ENCODE results near the gene ZNFX1. TPM values are rescaled to one million over a fixed set of nuclear protein-coding genes. Genes with fewer than 3 reads are reported as not detected.

The ZNFX1 gene
- total and polyA plus RNA-seq, 9 of the 15 experiments (the other 6 are each of a cell fraction or from before 2014, with no cell fraction given), result 3.8 to 13.8 (median 10.3) TPM

GRCh38 chr20:49219091-49219923, 58.5 kb downstream of the ZNFX1 start, which contains the start of gene DDX27 (continued):
- TF ChIP-seq AFF1 (IDR thresholded peaks at IDR 0.05; ENCODE audit: low read depth in 1 of 2, partially characterized antibody in 2 of 2) (peak in 1 of 2 experiments; percentile 23), SRSF9 (IDR thresholded peaks at IDR 0.05; ENCODE audit: borderline replicate concordance, low read depth, low read length) (no peak), ILF3 (IDR thresholded peaks at IDR 0.05; ENCODE audit: borderline replicate concordance) (no peak), EGR1 (conservative IDR thresholded peaks at IDR 0.05) (no peak), NR2F6 (CRISPR knock-in tag; IDR thresholded peaks at IDR 0.05) (no peak), ZNF707 (CRISPR knock-in tag; conservative IDR thresholded peaks at IDR 0.05) (no peak), YBX1 (IDR thresholded peaks at IDR 0.05) (no peak), ZNF121 (CRISPR knock-in tag; conservative IDR thresholded peaks at IDR 0.05) (no peak), ZBTB1 (CRISPR knock-in tag; IDR thresholded peaks at IDR 0.05; ENCODE audit: borderline replicate concordance, low read depth) (no peak), ZNF41 (CRISPR knock-in tag; conservative IDR thresholded peaks at IDR 0.05) (no peak), DLX4 (CRISPR knock-in tag; IDR thresholded peaks at IDR 0.05) (no peak), ZNF699 (CRISPR knock-in tag; IDR thresholded peaks at IDR 0.05; ENCODE audit: insufficient replicate concordance) (no peak), BCL6 (CRISPR knock-in tag; IDR thresholded peaks at IDR 0.05) (no peak), NR2C2 (CRISPR knock-in tag; IDR thresholded peaks at IDR 0.05) (no peak), NR2C2 (tag; IDR thresholded peaks at IDR 0.05) (peak; percentile 73), DACH1 (IDR thresholded peaks at IDR 0.05; ENCODE audit: partially characterized antibody) (no peak), KLF1 (tag; IDR thresholded peaks at IDR 0.05) (peak; percentile 49; the same call in 1 of the 2 replicates), SETDB1 (IDR thresholded peaks at IDR 0.05; ENCODE audit: low read length) (no peak), ARID4B (CRISPR knock-in tag; IDR thresholded peaks at IDR 0.05) (0 out of 2 replicates have a peak, but pooled peaks have one; percentile 33), NFIC (IDR thresholded peaks at IDR 0.05) (no peak), ZNF57 (CRISPR knock-in tag; IDR thresholded peaks at IDR 0.05) (no peak)
